Left lung (tissue), 10 donors: ENCODE data around the gene AMH. TPM values are rescaled to one million over a fixed set of nuclear protein-coding genes. Genes with fewer than 3 reads are reported as not detected.

ENCODE experiments used
- ATAC-seq: fragments of 200-7000 bp; cut with Tn5 transposase; one replicate; pipeline ENCODE4 v1.9.1; 2020; ENCODE audit warnings: moderate library complexity
- DNase-seq, 4 donors: peaks; one replicate each; pipeline ENCODE4 v3.0.0-alpha.2; 2013 to 2020
- H3K27ac ChIP-seq, 2 donors: fragments of 200-600 bp; sonication (generic) in 1 of 2; one replicate each; pipeline versions ENCODE4 v1.5.0 to v1.8.0; 2020 to 2021
- H3K27me3 ChIP-seq, 2 donors: fragments of 200-600 bp; sonication (generic) in 1 of 2; one replicate each; pipeline versions ENCODE4 v1.5.0 to v1.8.0; 2020 to 2021
- H3K36me3 ChIP-seq, 2 donors: fragments of 200-600 bp; sonication (generic) in 1 of 2; one replicate each; pipeline versions ENCODE4 v1.5.0 to v1.8.0; 2020 to 2021
- H3K4me1 ChIP-seq, 2 donors: fragments of 200-600 bp; one replicate each; pipeline ENCODE4 v1.8.0; 2021
- H3K4me3 ChIP-seq, 2 donors: fragments of 200-600 bp; sonication (generic) in 1 of 2; one replicate each; pipeline versions ENCODE4 v1.5.0 to v1.8.0; 2020 to 2021; ENCODE audit warnings: mild to moderate bottlenecking in 1 of 2
- H3K9me3 ChIP-seq, 2 donors: fragments of 200-600 bp; sonication (generic) in 1 of 2; one replicate each; pipeline versions ENCODE4 v1.5.0 to v1.8.0; 2020 to 2021
- CTCF ChIP-seq, 2 donors: fragments of 200-600 bp; sonication (generic) in 1 of 2; IDR thresholded peaks; one replicate each; pipeline versions ENCODE4 v1.5.0 to v1.8.0; 2021; ENCODE audit warnings: antibody characterized with exemption in 2 of 2
- intact Hi-C, 2 donors: fragments of 100-400 bp; cut with DNase I; formaldehyde crosslinking; loops; one replicate each; pipeline versions ENCODE4 v1.11.2 to v1.14.2; 2022
- polyA plus RNA-seq, 6 donors: library from polyadenylated mRNA; unstranded; fragments of 120-200 nt; gene quantifications; one replicate each; pipeline ENCODE4 v1.2.1, GENCODE V29; 2013; ENCODE audit not compliant: insufficient read length in 6 of 6
- total RNA-seq, 2 donors: library from RNA; stranded (reverse); fragmentation: NEBNext Ultra II Directional; extraction: Animal tissue kit (Norgen Biotek cat#: 25700); gene quantifications; one replicate each; pipeline ENCODE4 v1.2.1, GENCODE V29; 2021
- donor health status: DM: no; HTN: yes; CAD: no.
- donor health status: DM: no; HTN: no; CAD: no.

AMH gene
- total and polyA plus RNA-seq, 8 donors, result 0.13 to 3.7 (median 1.2) TPM

- TF ChIP-seq CTCF (IDR thresholded peaks at IDR 0.05), result no peak
- DNase-seq (no peak), ATAC-seq (no peak)
- intact Hi-C loops, result no loop called here
- peaks cover 0 to 44% of the 10 kb centered on the region in 2 donors for H3K36me3 ChIP-seq
- peaks cover 23 to 47% of the 10 kb centered on the region in 2 donors for H3K4me1 ChIP-seq
- peaks cover 53 to 56% of the 10 kb centered on the region in 2 donors for H3K27me3 ChIP-seq
- no peak overlapping the region for H3K4me3 ChIP-seq
- H3K27ac ChIP-seq, result no peak overlapping the region
- no peaks in the 10 kb centered on the region for H3K9me3 ChIP-seq
Observed at GRCh38 chr19:2249880-2250765, 1.0 kb downstream of the AMH start.

GRCh38 chr19:2250766-2251105 is 1.6 kb downstream of the AMH start:
- Histone ChIP-seq H3K27me3 (peaks cover 53 to 60% of the 10 kb centered on the region in 2 donors), H3K9me3 (no peaks in the 10 kb centered on the region), H3K27ac (no peak overlapping the region), H3K4me3 (no peak overlapping the region), H3K4me1 (peaks cover 23 to 47% of the 10 kb centered on the region in 2 donors), H3K36me3 (peaks cover 0 to 38% of the 10 kb centered on the region in 2 donors)
- TF ChIP-seq CTCF (IDR thresholded peaks at IDR 0.05), result no peak
- DNase-seq (no peak), ATAC-seq (no peak)
- intact Hi-C loops, result no loop called here

- intact Hi-C loops, result no loop called here
- Histone ChIP-seq H3K4me3 (no peak overlapping the region), H3K27ac (no peak overlapping the region), H3K27me3 (peaks cover 53 to 60% of the 10 kb centered on the region in 2 donors), H3K4me1 (peaks cover 23 to 47% of the 10 kb centered on the region in 2 donors), H3K9me3 (no peaks in the 10 kb centered on the region), H3K36me3 (peaks cover 0 to 31% of the 10 kb centered on the region in 2 donors)
- no peak for ATAC-seq
- DNase-seq, result no peak
- TF ChIP-seq CTCF (IDR thresholded peaks at IDR 0.05), result no peak
Observed at GRCh38 chr19:2251106-2252054, 2.3 kb downstream of the AMH start.

- DNase-seq (no peak), ATAC-seq (no peak)
- Histone ChIP-seq H3K4me3 (no peak overlapping the region), H3K27me3 (peaks cover 53 to 60% of the 10 kb centered on the region in 2 donors), H3K4me1 (peaks cover 23 to 42% of the 10 kb centered on the region in 2 donors), H3K9me3 (no peaks in the 10 kb centered on the region), H3K27ac (no peak overlapping the region), H3K36me3 (peaks cover 0 to 23% of the 10 kb centered on the region in 2 donors)
- no peak for TF ChIP-seq CTCF (IDR thresholded peaks at IDR 0.05)
- intact Hi-C loops, result no loop called here
Observed at GRCh38 chr19:2252055-2252796, 3.1 kb downstream of the AMH start.
